Muscle of leg (tissue), 9 donors: ENCODE measurements around the gene TMEM273. TPM values are rescaled to one million over a fixed set of nuclear protein-coding genes. Genes with fewer than 3 reads are reported as not detected.

Source experiments
- polyA plus RNA-seq, 8 donors: library from polyadenylated mRNA; unstranded; fragments of 120-200 nt; gene quantifications; one replicate each; pipeline versions ENCODE4 v1.2.1 to v1.2.3, GENCODE V29; 2013; ENCODE audit warnings: inconsistent platforms in 1 of 8, low replicate concordance in 1 of 8; ENCODE audit not compliant: insufficient read length in 8 of 8, insufficient read depth in 1 of 8
- total RNA-seq: library from RNA; stranded (reverse); fragments of 120-200 nt; gene quantifications from one replicate; pipeline ENCODE4 v1.2.4, GENCODE V29; 2013

The TMEM273 gene
- total and polyA plus RNA-seq, 9 donors = 3.9 to 9.5 (median 5.6) TPM

Other genes starting within 250 kb of the TMEM273 start
- 0.18 TPM for gene LRRC18, start 248.6 kb downstream of the TMEM273 start, total RNA-seq
- gene LRRC18, start 248.6 kb downstream of the TMEM273 start, polyA plus RNA-seq = under 1 TPM in 6 of 8 donors, not detected in 2; 0.09 to 0.24 (median 0.18) TPM
- gene VSTM4, start 72.9 kb downstream of the TMEM273 start, total RNA-seq = 39.5 TPM
- 10 to 100 TPM; 35.5 to 59.5 (median 47.9) TPM for gene VSTM4, start 72.9 kb downstream of the TMEM273 start, polyA plus RNA-seq
- 0.09 TPM for gene FAM170B, start 54.4 kb downstream of the TMEM273 start, total RNA-seq
- under 1 TPM in 1 of 8 donors, not detected in 7; 0.16 TPM for gene FAM170B, start 54.4 kb downstream of the TMEM273 start, polyA plus RNA-seq
- 10.8 TPM for gene C10orf71, start 110.8 kb upstream of the TMEM273 start, total RNA-seq
- 10 to 100 TPM; 16.5 to 26.6 (median 21.6) TPM for gene C10orf71, start 110.8 kb upstream of the TMEM273 start, polyA plus RNA-seq
- not detected for gene DRGX, start 207.7 kb upstream of the TMEM273 start, total RNA-seq
- gene DRGX, start 207.7 kb upstream of the TMEM273 start, polyA plus RNA-seq = not detected